ENCODE measurements around the gene ZNF718. TPM values are rescaled to one million over a fixed set of nuclear protein-coding genes. Genes with fewer than 3 reads are reported as not detected.
"Not testable (repeated sequence)": the region's sequence is repeated elsewhere in the genome, so short reads cannot be mapped to it uniquely, and the experiment has no call there.

The ZNF718 gene
- total and polyA plus RNA-seq, 2 experiments from 2014 or later: 9.7 to 35.1 TPM

- TF ChIP-seq REST (IDR thresholded peaks at IDR 0.05; ENCODE audit: unreplicated experiment): no peak
- no peak for TF ChIP-seq EZH2 (IDR thresholded peaks at IDR 0.05; ENCODE audit: low read depth, unreplicated experiment)
Observed at GRCh38 chr4:188091-188490, 63.8 kb downstream of the ZNF718 start (continued).

GRCh38 chr4:195159-195558 lies 70.9 kb downstream of the ZNF718 start:
- not testable (repeated sequence) for H3K27ac ChIP-seq (ENCODE audit: low read depth); ATAC-seq; H3K36me3 ChIP-seq (ENCODE audit: insufficient read depth); DNase-seq (ENCODE audit: low spot score); H4K20me1 ChIP-seq (replicated peaks; ENCODE audit: insufficient read depth); H3K4me1 ChIP-seq (ENCODE audit: insufficient read depth); H3K27me3 ChIP-seq (ENCODE audit: insufficient read depth); H3K4me1 Mint-ChIP-seq; H3K4me2 ChIP-seq; H3F3A ChIP-seq (replicated peaks; ENCODE audit: low read depth); H2AFZ ChIP-seq; H3K4me3 ChIP-seq; H3K9me2 ChIP-seq (ENCODE audit: insufficient read depth); H3K4me3 Mint-ChIP-seq; H3K27ac Mint-ChIP-seq; H3K27me3 Mint-ChIP-seq (ENCODE audit: insufficient read depth, low read depth, poor library complexity); H3K79me2 ChIP-seq (replicated peaks; ENCODE audit: insufficient read depth)
- peaks cover 29% of the 10 kb centered on the region for H3K36me3 Mint-ChIP-seq (ENCODE audit: low read depth)
- peaks cover 34% of the 10 kb centered on the region for H3K9me3 Mint-ChIP-seq

- Histone ChIP-seq H4K20me1 (replicated peaks; ENCODE audit: insufficient read depth) (no peaks in the 10 kb centered on the region), H3K27ac (ENCODE audit: low read depth) (no peak overlapping the region), H3K4me3 (no peak overlapping the region), H3K27me3 (ENCODE audit: insufficient read depth) (no peaks in the 10 kb centered on the region), H3K9me2 (ENCODE audit: insufficient read depth) (0 out of 2 replicates have a peak, but pooled peaks cover 2% of the 10 kb centered on the region), H2AFZ (no peak overlapping the region), H3F3A (replicated peaks; ENCODE audit: low read depth) (no peaks in the 10 kb centered on the region), H3K4me1 (ENCODE audit: insufficient read depth) (no peaks in the 10 kb centered on the region), H3K4me2 (no peak overlapping the region), H3K79me2 (replicated peaks; ENCODE audit: insufficient read depth) (no peaks in the 10 kb centered on the region), H3K36me3 (ENCODE audit: insufficient read depth) (peaks cover 3% of the 10 kb centered on the region; the same call in 1 of the 2 replicates)
- Mint-ChIP-seq H3K27ac (no peak overlapping the region), H3K27me3 (ENCODE audit: insufficient read depth, low read depth, poor library complexity) (peaks cover 1% of the 10 kb centered on the region), H3K4me1 (no peaks in the 10 kb centered on the region; the same call in 2 of the 3 replicates), H3K9me3 (peaks cover 65% of the 10 kb centered on the region), H3K36me3 (ENCODE audit: low read depth) (peaks cover 65% of the 10 kb centered on the region), H3K4me3 (no peak overlapping the region)
- DNase-seq (ENCODE audit: low spot score): no peak
- no peak for ATAC-seq
- TF ChIP-seq POLR2AphosphoS5 (IDR thresholded peaks at IDR 0.05; ENCODE audit: low read depth) (no peak), EZH2phosphoT487 (IDR thresholded peaks at IDR 0.05; ENCODE audit: unreplicated experiment) (no peak), CREB1 (CRISPR knock-in tag; IDR thresholded peaks at IDR 0.05; ENCODE audit: low read depth) (no peak), REST (IDR thresholded peaks at IDR 0.05; ENCODE audit: unreplicated experiment) (no peak), CTCF (conservative IDR thresholded peaks at IDR 0.05; ENCODE audit: low read depth in 2 of 2) (no peak), EZH2 (IDR thresholded peaks at IDR 0.05; ENCODE audit: low read depth, unreplicated experiment) (no peak), NANOG (IDR thresholded peaks at IDR 0.05; ENCODE audit: borderline replicate concordance) (no peak)
Observed at GRCh38 chr4:200936-201335, 76.6 kb downstream of the ZNF718 start.

- H3K9me2 ChIP-seq (ENCODE audit: insufficient read depth); H3K4me3 Mint-ChIP-seq: not testable (repeated sequence)
- peaks cover 65% of the 10 kb centered on the region for H3K36me3 Mint-ChIP-seq (ENCODE audit: low read depth)
Observed at GRCh38 chr4:202822-203221, 78.5 kb downstream of the ZNF718 start.

More at GRCh38 chr4:202822-203221, 78.5 kb downstream of the ZNF718 start:
- not testable (repeated sequence) for H3K4me2 ChIP-seq; H3K27ac ChIP-seq (ENCODE audit: low read depth); ATAC-seq; H4K20me1 ChIP-seq (replicated peaks; ENCODE audit: insufficient read depth); H3K79me2 ChIP-seq (replicated peaks; ENCODE audit: insufficient read depth); H3K4me3 ChIP-seq; H3K27me3 ChIP-seq (ENCODE audit: insufficient read depth); H3K4me1 ChIP-seq (ENCODE audit: insufficient read depth); H3K27me3 Mint-ChIP-seq (ENCODE audit: insufficient read depth, low read depth, poor library complexity); H2AFZ ChIP-seq; H3K27ac Mint-ChIP-seq; H3F3A ChIP-seq (replicated peaks; ENCODE audit: low read depth)
- Mint-ChIP-seq H3K9me3 (peaks cover 63% of the 10 kb centered on the region), H3K4me1 (peaks cover 11% of the 10 kb centered on the region)
- peak; percentile 20 for DNase-seq (ENCODE audit: low spot score)
- H3K36me3 ChIP-seq (ENCODE audit: insufficient read depth): peaks cover 12% of the 10 kb centered on the region

All from GM23338 (cell line).